ACC112 (cell line): ENCODE measurements around the gene ATP13A2.

ENCODE experiments used
- H2AFZ ChIP-seq: fragments of 200-600 bp; sonication (generic); one replicate; pipeline ENCODE4 v1.6.0; 2017; ENCODE audit warnings: antibody characterized with exemption, low read length; ENCODE audit not compliant: unreplicated experiment
- H3K27ac ChIP-seq: fragments of 200-600 bp; sonication (generic); 2 replicates; pipeline ENCODE4 v1.5.1; 2014; ENCODE audit warnings: low read depth, mild to moderate bottlenecking, antibody characterized with exemption, low read length, moderate library complexity
- H3K27me3 ChIP-seq: fragments of 200-600 bp; sonication (generic); 2 replicates; pipeline ENCODE4 v1.6.1; 2014; ENCODE audit warnings: mild to moderate bottlenecking, antibody characterized with exemption, low read length, moderate library complexity, mixed read lengths; ENCODE audit not compliant: insufficient read depth
- H3K36me3 ChIP-seq: fragments of 200-600 bp; sonication (generic); 2 replicates; pipeline ENCODE4 v1.6.1; 2016; ENCODE audit warnings: mild to moderate bottlenecking, antibody characterized with exemption, low read length, moderate library complexity, mixed read lengths; ENCODE audit not compliant: insufficient read depth
- H3K4me1 ChIP-seq: fragments of 200-600 bp; sonication (generic); one replicate; pipeline ENCODE4 v1.6.1; 2016; ENCODE audit warnings: low read length, mixed read lengths; ENCODE audit not compliant: insufficient read depth, unreplicated experiment, control insufficient read depth
- H3K4me3 ChIP-seq: fragments of 200-600 bp; sonication (generic); 2 replicates; pipeline ENCODE4 v1.5.1; 2014; ENCODE audit warnings: mild to moderate bottlenecking, low read depth, low read length
- H3K79me2 ChIP-seq: fragments of 200-600 bp; sonication (generic); one replicate; pipeline ENCODE4 v1.6.0; 2016; ENCODE audit warnings: low read length; ENCODE audit not compliant: control insufficient read depth, unreplicated experiment, insufficient read depth

ATP13A2 gene

DNA sequence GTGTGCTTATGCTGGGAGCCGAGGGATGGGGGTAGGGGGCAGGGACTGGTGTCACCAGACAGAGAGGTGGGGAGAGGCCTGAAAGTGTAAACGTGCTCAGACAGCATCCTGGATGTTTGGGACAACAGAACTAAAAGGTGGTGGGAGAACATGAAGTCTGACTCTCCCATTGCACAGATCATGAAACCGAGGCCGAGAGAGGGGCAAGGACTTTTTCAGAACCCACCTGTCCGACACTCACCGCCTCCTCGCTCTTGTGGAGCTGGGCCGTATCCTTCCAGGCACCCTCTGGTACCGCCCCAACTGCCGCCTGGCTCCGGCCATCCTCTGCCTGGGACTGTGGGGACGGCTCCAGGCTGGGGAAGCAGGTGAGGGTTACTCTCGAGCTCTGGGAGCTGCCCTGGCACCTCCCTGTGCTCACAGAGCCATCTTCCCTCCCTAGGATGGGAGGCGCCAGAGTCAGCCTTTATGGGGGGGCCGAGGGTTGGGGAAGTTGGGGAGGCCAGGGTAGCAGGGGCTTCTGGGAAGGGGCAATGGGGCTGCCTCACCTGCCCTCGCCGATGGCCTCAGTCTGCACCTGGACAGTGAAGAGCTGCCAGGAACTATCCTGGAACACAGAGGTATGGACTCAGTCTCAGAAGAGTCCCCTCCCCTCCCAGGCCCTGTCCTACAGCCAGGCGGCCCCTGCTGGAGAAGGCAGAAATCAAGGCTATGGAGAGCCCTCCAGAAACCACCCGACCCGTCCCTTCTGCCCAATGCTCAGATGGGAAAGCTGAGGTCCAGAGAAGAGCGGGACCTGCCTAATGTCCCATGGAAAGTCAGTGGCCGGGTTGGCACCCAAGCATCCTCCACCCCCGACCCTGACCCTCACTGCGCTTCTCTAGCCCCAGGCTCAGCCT lies 7.0 kb downstream of the ATP13A2 start:
- H2AFZ ChIP-seq: no peak overlapping the region
- H3K27me3 ChIP-seq: no peaks in the 10 kb centered on the region
- peaks cover 8% of the 10 kb centered on the region for H3K4me1 ChIP-seq
- H3K27ac ChIP-seq: no peak overlapping the region
- H3K4me3 ChIP-seq: no peak overlapping the region
- peaks cover 9% of the 10 kb centered on the region; the same call in 1 of the 2 replicates for H3K36me3 ChIP-seq
- no peaks in the 10 kb centered on the region for H3K79me2 ChIP-seq

DNA sequence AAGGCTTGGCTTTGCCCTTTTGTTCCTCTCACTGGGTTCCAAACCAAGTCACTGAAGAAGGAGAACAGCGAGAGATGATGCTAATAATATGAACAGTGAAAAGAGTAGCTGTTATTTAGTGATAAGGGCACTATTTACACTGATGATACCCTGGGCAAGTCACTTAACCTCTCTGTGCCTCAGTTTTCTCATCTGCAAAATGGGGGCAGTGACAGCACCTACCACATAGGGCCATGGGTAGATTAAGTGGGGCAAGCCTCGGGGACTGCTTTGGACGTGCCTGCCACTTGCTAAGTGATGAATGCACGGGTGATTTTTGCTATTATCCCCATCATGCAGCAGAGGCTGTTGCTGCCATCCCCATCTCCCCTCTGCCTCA lies 9.2 kb downstream of the ATP13A2 start:
- H3K27me3 ChIP-seq: no peaks in the 10 kb centered on the region
- no peak overlapping the region for H2AFZ ChIP-seq
- no peak overlapping the region for H3K27ac ChIP-seq
- H3K79me2 ChIP-seq: no peaks in the 10 kb centered on the region
- peaks cover 8% of the 10 kb centered on the region for H3K4me1 ChIP-seq
- H3K4me3 ChIP-seq: no peak overlapping the region
- peaks cover 9% of the 10 kb centered on the region; the same call in 1 of the 2 replicates for H3K36me3 ChIP-seq

DNA sequence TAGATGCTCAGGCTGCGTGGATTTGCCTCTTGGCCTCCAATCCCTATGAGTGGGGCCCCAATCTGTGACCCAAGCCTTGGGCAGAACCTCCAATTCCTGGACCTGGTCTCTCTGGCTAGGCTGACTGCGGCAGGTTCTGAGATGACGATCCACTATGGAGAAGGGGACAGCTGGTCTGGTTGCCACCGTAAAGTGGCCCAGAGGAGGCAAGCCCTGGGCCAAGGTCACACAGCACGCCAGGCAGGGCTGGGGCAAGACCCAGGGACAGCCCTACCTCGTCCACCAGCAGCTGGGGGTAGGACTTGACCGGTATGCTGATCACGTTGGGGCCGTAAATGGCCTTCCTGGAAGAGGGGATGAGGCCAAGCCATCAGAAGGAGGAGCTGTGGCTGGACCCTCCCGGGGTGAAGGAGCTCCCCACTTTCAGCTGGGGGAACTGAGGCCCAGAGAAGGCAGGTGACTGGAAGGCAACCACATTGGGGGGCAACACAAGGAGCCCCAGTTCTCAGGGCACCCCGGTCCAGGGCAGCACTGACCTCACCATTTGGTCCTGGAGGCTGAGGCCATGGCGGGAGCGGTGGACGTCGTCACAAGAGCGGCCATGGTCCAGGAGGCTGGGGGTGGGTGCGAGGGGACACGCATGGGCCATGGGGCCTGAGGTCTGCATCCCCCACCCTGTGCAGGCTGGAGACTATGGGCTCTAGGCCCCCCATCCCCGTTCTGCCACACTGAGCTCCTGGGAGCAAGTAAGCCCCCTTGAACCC lies 9.8 kb downstream of the ATP13A2 start:
- H3K36me3 ChIP-seq: peaks cover 9% of the 10 kb centered on the region; the same call in 1 of the 2 replicates
- no peak overlapping the region for H3K4me3 ChIP-seq
- no peaks in the 10 kb centered on the region for H3K79me2 ChIP-seq
- H3K4me1 ChIP-seq: peaks cover 8% of the 10 kb centered on the region
- no peaks in the 10 kb centered on the region for H3K27me3 ChIP-seq
- H2AFZ ChIP-seq: no peak overlapping the region
- H3K27ac ChIP-seq: no peak overlapping the region

DNA sequence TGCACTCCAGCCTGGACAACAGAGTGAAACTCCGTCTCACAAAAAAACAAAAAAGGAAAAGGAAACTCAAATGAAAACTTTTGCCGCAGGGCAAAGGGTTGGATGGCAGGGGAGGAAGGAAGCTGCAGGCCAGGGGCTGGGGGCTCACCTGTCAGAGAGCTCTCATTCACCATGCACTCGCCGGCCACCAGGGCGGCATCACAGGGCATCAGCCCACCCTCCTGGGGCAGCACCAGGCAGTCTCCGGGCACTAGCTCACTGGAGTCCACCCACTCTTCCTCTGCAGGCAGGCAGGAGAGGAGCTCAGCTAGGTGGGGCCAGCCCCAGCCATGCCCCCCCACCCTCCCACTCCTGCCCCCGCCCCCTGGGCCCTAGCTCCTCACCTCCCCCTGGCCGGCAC lies 11.9 kb downstream of the ATP13A2 start:
- no peak overlapping the region for H3K27ac ChIP-seq
- H3K4me1 ChIP-seq: peaks cover 8% of the 10 kb centered on the region
- H3K27me3 ChIP-seq: no peaks in the 10 kb centered on the region
- no peak overlapping the region for H3K4me3 ChIP-seq
- H3K79me2 ChIP-seq: no peaks in the 10 kb centered on the region
- H2AFZ ChIP-seq: no peak overlapping the region
- peaks cover 9% of the 10 kb centered on the region; the same call in 1 of the 2 replicates for H3K36me3 ChIP-seq

DNA sequence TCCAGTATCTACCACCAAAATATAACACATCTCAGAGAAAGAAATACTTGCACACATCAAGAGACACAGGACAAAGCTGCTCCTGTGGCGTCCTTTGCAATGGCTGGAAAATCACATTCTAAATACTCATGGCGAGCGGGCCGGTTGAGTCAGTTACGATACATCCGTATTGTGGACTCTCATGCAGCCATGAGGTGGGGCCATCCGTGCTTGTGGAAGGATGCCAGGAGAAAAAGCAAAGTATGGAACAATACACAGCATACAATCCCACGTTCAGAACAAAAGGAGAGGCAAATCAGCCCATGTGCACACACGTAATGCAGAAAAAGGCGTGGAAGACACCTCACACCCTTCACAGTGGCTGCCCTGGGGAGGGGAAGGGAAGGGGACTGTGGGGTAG lies 13.1 kb downstream of the ATP13A2 start:
- Histone ChIP-seq H3K36me3 (peaks cover 9% of the 10 kb centered on the region; the same call in 1 of the 2 replicates), H2AFZ (no peak overlapping the region), H3K27ac (no peak overlapping the region), H3K79me2 (no peaks in the 10 kb centered on the region), H3K4me1 (peaks cover 4% of the 10 kb centered on the region), H3K4me3 (no peak overlapping the region), H3K27me3 (no peaks in the 10 kb centered on the region)

DNA sequence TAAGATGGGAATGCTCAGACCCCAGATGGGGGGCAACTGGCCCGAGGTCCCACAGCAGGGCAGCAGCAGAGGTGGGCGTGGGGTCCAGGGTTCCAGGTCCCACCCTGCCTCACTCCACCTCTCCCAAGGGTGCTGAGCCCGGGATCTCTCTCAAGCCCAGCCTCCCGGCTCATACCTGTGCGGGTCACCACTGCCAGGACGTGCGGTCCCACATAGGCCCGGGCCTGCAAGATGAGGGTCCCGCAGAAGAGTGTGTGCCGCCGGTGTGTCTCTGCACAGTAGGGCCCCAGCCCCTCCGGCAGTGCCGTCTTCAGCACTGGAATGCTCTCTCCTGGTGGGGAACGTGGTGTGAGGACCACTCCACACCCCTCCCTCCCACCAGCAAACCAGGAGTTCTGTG lies 14.9 kb downstream of the ATP13A2 start:
- Histone ChIP-seq H3K27ac (no peak overlapping the region), H3K79me2 (no peaks in the 10 kb centered on the region), H3K4me3 (no peak overlapping the region), H3K27me3 (no peaks in the 10 kb centered on the region), H2AFZ (no peak overlapping the region), H3K4me1 (no peaks in the 10 kb centered on the region), H3K36me3 (peaks cover 5% of the 10 kb centered on the region; the same call in 1 of the 2 replicates)

DNA sequence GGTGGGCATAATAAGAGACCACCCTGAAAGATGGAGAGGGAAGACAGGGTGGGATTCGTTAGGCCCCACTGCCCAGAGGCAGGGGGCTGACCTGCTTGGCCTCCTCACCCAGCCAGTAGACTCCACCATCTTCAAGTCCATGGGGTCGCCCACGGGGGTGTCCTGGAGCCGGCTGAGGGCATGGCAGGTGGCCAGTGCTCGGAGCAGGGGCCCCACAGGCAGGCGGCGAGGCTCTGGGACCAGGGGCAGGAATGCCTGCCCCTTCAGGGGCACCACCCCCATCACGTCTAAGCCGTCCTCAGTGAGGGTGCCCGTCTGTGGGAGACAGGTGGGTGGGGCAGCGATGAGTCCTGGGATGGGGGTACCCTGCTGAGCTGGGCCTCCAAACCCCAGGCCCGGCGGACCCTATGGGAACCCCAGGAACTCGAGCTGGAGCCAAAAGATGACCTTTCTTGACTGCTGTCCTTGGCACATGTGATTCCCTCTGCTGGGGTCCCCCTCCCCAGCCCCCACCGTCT lies 18.1 kb downstream of the ATP13A2 start:
- H3K36me3 ChIP-seq: no peaks in the 10 kb centered on the region

DNA sequence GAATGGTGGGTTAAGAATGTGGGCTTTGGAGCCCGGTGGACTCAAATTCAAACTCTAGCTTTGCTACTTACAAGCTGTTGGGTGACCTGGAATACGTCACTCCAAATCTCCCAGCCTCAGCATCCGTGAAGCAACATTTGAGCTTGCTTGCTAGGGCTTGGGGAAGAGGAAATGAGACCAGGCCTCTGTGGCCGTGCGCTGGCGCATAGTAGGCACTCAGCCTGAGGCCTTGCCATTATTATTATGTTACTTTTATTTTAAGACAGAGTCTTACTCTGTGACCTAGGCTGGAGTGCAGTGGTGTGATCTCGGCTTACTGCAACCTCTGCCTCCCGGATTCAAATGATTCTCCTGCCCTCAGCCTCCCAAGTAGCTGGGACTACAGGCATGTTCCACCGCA lies 19.1 kb downstream of the ATP13A2 start:
- Histone ChIP-seq H2AFZ (no peak overlapping the region), H3K4me3 (no peak overlapping the region), H3K4me1 (no peaks in the 10 kb centered on the region), H3K79me2 (no peaks in the 10 kb centered on the region), H3K27ac (no peak overlapping the region), H3K36me3 (no peaks in the 10 kb centered on the region), H3K27me3 (no peaks in the 10 kb centered on the region)

More for the DNA sequence above, 18.1 kb downstream of the ATP13A2 start:
- H3K4me1 ChIP-seq: no peaks in the 10 kb centered on the region
- H3K27me3 ChIP-seq: no peaks in the 10 kb centered on the region
- no peak overlapping the region for H2AFZ ChIP-seq
- H3K27ac ChIP-seq: no peak overlapping the region
- no peaks in the 10 kb centered on the region for H3K79me2 ChIP-seq
- no peak overlapping the region for H3K4me3 ChIP-seq

DNA sequence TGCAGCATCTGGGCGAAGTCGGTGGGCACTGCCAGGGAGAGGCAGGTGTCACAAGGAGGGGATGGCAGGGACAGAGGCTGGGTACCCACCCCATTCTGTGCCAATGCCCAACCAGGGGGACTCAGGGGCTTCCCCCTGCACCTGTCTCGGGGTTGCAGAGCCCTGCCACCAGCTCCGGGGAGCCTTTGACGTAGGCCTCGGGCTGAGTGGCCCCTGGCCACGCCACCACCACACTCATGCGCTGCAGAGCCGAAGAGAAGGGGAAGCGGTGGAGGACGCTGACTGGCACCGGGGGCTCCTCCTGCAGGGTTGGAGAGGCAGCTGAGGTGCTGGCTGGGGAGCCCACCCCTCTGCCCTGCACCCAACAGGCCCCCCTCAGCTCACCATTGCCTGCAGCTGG lies 19.6 kb downstream of the ATP13A2 start:
- H2AFZ ChIP-seq: no peak overlapping the region

DNA sequence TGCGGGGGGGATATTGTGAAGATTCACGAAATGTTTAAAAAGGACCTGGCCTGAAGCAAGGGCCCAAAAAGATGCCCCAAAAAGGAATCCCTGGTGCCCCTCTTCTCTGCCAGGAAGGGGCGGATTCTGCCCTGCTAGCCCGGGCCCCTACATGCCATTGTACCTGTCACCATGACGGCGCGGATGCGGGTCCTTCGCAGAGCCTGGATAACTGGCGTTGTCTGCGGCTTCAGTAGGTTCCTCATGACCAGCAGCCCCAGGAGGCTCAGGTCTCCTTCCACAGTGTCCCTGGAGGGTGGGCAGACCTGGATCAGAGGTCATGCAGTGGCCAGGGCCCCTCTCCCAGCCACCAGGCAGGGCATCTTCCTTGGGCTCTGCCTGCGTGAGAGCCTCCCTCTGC lies 20.2 kb downstream of the ATP13A2 start:
- no peak overlapping the region for H2AFZ ChIP-seq
- no peaks in the 10 kb centered on the region for H3K27me3 ChIP-seq
- H3K4me1 ChIP-seq: no peaks in the 10 kb centered on the region
- H3K36me3 ChIP-seq: no peaks in the 10 kb centered on the region
- H3K4me3 ChIP-seq: no peak overlapping the region
- no peak overlapping the region for H3K27ac ChIP-seq
- H3K79me2 ChIP-seq: no peaks in the 10 kb centered on the region

More for the DNA sequence above, 19.6 kb downstream of the ATP13A2 start:
- Histone ChIP-seq H3K27ac (no peak overlapping the region), H3K4me1 (no peaks in the 10 kb centered on the region), H3K4me3 (no peak overlapping the region), H3K27me3 (no peaks in the 10 kb centered on the region), H3K36me3 (no peaks in the 10 kb centered on the region), H3K79me2 (no peaks in the 10 kb centered on the region)
